SK-N-SH (cell line): Measurements from ENCODE around the gene REN. TPM values are rescaled to one million over a fixed set of nuclear protein-coding genes. Genes with fewer than 3 reads are reported as not detected.
A peak's percentile ranks its signal among the peaks of the same experiment; 100 is the strongest.

ENCODE experiments used
- CTCF ChIA-PET: fragments of 300-600, 350-600 bp; formaldehyde crosslinking; extraction: SDS; loops from one replicate; lab custom pipeline; 2021; lab: Yijun Ruan, JAX
- POLR2A ChIA-PET: fragments of 350-600 bp; sonication (Branson Sonifier 250); formaldehyde crosslinking; extraction: SDS; loops from one replicate; lab custom pipeline; 2020; ENCODE audit warnings: antibody characterized with exemption, inconsistent platforms; lab: Yijun Ruan, JAX
- DNase-seq: peaks from one replicate; pipeline ENCODE4 v3.0.0; 2012
- H2AFZ ChIP-seq: fragments of 200-600 bp; sonication (generic); 2 replicates; pipeline ENCODE4 v1.8.1; 2016; ENCODE audit warnings: antibody characterized with exemption, mild to moderate bottlenecking, low read depth
- H3F3A ChIP-seq: fragments of 200-600 bp; sonication (generic); replicated peaks from 2 replicates; pipeline ENCODE3; 2016; ENCODE audit warnings: antibody characterized with exemption, mild to moderate bottlenecking; ENCODE audit not compliant: insufficient read depth
- H3K27ac ChIP-seq, 2 experiments: fragments of 200-500 bp in 1 of 2; fragments of 200-600 bp in 1 of 2; sonication (Bioruptor generic) in 1 of 2; sonication (generic), shearing (Covaris generic) in 1 of 2; 2 replicates each; pipeline versions ENCODE4 v1.5.1 to v1.6.1; 2014 to 2016; ENCODE audit warnings: low read depth in 2 of 2, inconsistent platforms in 1 of 2, low read length in 1 of 2, mild to moderate bottlenecking in 1 of 2, mixed read lengths in 1 of 2
- H3K27me3 ChIP-seq: fragments of 200-600 bp; sonication (generic), shearing (Covaris generic); 2 replicates; pipeline ENCODE4 v1.6.1; 2016; ENCODE audit warnings: mixed run types; ENCODE audit not compliant: insufficient read depth
- H3K36me3 ChIP-seq, 2 experiments: fragments of 200-500 bp in 1 of 2; fragments of 200-600 bp in 1 of 2; sonication (Bioruptor generic) in 1 of 2; sonication (generic) in 1 of 2; replicated peaks in 1 of 2; 2 replicates each; pipeline versions ENCODE3 to v1.5.1; 2014 to 2016; ENCODE audit warnings: low read length in 1 of 2, mild to moderate bottlenecking in 1 of 2; ENCODE audit not compliant: insufficient read depth in 2 of 2, control insufficient read depth in 1 of 2
- H3K4me1 ChIP-seq, 2 experiments: fragments of 200-500 bp in 1 of 2; fragments of 200-600 bp in 1 of 2; sonication (Bioruptor generic) in 1 of 2; sonication (generic), shearing (Covaris generic) in 1 of 2; 2 replicates each; pipeline versions ENCODE4 v1.5.1 to v1.6.1; 2014 to 2016; ENCODE audit warnings: low read depth in 1 of 2, low read length in 1 of 2, mixed run types in 1 of 2; ENCODE audit not compliant: insufficient read depth in 2 of 2, control insufficient read depth in 1 of 2
- H3K4me2 ChIP-seq: fragments of 200-600 bp; sonication (generic), shearing (Covaris generic); 2 replicates; pipeline ENCODE4 v1.6.1; 2017; ENCODE audit warnings: mixed run types
- H3K4me3 ChIP-seq, 2 experiments: fragments of 200-500 bp in 1 of 2; fragments of 200-600 bp in 1 of 2; sonication (Bioruptor generic) in 1 of 2; sonication (generic), shearing (Covaris generic) in 1 of 2; 2 replicates each; pipeline versions ENCODE4 v1.5.1 to v1.8.1; 2014 to 2016; ENCODE audit warnings: low read depth in 2 of 2, inconsistent platforms in 1 of 2, low read length in 1 of 2, mild to moderate bottlenecking in 1 of 2, mixed read lengths in 1 of 2, moderate library complexity in 1 of 2
- H3K79me2 ChIP-seq: fragments of 200-600 bp; sonication (generic); 2 replicates; pipeline ENCODE4 v1.8.1; 2017; ENCODE audit warnings: mild to moderate bottlenecking; ENCODE audit not compliant: insufficient read depth
- H3K9ac ChIP-seq: fragments of 200-600 bp; sonication (generic); 2 replicates; pipeline ENCODE4 v1.6.1; 2017; ENCODE audit warnings: mixed run types
- H3K9me2 ChIP-seq: fragments of 200-600 bp; sonication (generic); 2 replicates; pipeline ENCODE4 v1.6.1; 2017; ENCODE audit warnings: mixed run types
- H3K9me3 ChIP-seq: fragments of 200-600 bp; sonication (generic); 2 replicates; pipeline ENCODE4 v1.6.1; 2017; ENCODE audit warnings: mixed run types, mild to moderate bottlenecking, moderate library complexity
- H4K20me1 ChIP-seq: fragments of 200-600 bp; sonication (generic); 2 replicates; pipeline ENCODE4 v1.6.1; 2017; ENCODE audit warnings: mild to moderate bottlenecking, mixed run types; ENCODE audit not compliant: insufficient read depth
- CHD2 ChIP-seq: fragments of 150-350 bp; IDR thresholded peaks from 2 replicates; pipeline ENCODE4 v1.6.1; 2018; ENCODE audit warnings: low read length; ENCODE audit not compliant: partially characterized antibody
- EP300 ChIP-seq, 2 experiments: IDR thresholded peaks; 2 replicates each; pipeline versions ENCODE4 v1.4.0 to v1.6.1; 2012; ENCODE audit warnings: borderline replicate concordance in 1 of 2, low read depth in 1 of 2, low read length in 1 of 2
- EZH2phosphoT487 ChIP-seq: fragments of 200-600 bp; sonication (generic); IDR thresholded peaks from 2 replicates; pipeline ENCODE4 v1.6.1; 2017; ENCODE audit warnings: low read depth, mixed run types, mild to moderate bottlenecking, antibody characterized with exemption, moderate library complexity, borderline replicate concordance
- FOSL2 ChIP-seq: IDR thresholded peaks from 2 replicates; pipeline ENCODE4 v1.4.0; 2012; ENCODE audit warnings: low read depth, mild to moderate bottlenecking, moderate library complexity, borderline replicate concordance
- FOXM1 ChIP-seq: IDR thresholded peaks from 2 replicates; pipeline ENCODE4 v1.4.0; 2012; ENCODE audit warnings: low read depth, mild to moderate bottlenecking
- GATA2 ChIP-seq: sonication (generic); formaldehyde crosslinking; IDR thresholded peaks from 2 replicates; pipeline ENCODE4 v1.5.0; 2020; ENCODE audit warnings: mild to moderate bottlenecking, missing genetic modification reagents
- MAX ChIP-seq: IDR thresholded peaks from 2 replicates; pipeline ENCODE4 v1.4.0; 2012; ENCODE audit warnings: low read depth
- NFIC ChIP-seq: IDR thresholded peaks from 2 replicates; pipeline ENCODE4 v1.4.0; 2012; ENCODE audit warnings: borderline replicate concordance
- PBX3 ChIP-seq: IDR thresholded peaks from 2 replicates; pipeline ENCODE4; 2012
- RCOR1 ChIP-seq: fragments of 150-350 bp; IDR thresholded peaks from 2 replicates; pipeline ENCODE4 v1.6.1; 2017; ENCODE audit warnings: antibody characterized with exemption, low read length
- RFX5 ChIP-seq: IDR thresholded peaks from 2 replicates; pipeline ENCODE4 v1.6.1; 2012; ENCODE audit warnings: mild to moderate bottlenecking, improper control_type of control experiment, low read length
- USF2 ChIP-seq: fragments of 150-350 bp; IDR thresholded peaks from 2 replicates; pipeline ENCODE4 v1.6.1; 2017; ENCODE audit warnings: antibody characterized with exemption, low read length, low read depth, borderline replicate concordance
- YY1 ChIP-seq: IDR thresholded peaks from 2 replicates; pipeline ENCODE4 v1.4.0; 2012; ENCODE audit warnings: low read depth, mild to moderate bottlenecking
- WGBS: methylation state at CpG from one replicate; pipeline ENCODE4 v1.1.6; 2017; ENCODE audit warnings: low lambda C conversion rate; 5-methylcytosine and 5-hydroxymethylcytosine counted together
- polyA plus RNA-seq, 3 experiments: library from polyadenylated mRNA; depleted of rRNA; stranded (reverse); fragments of >200 nt; gene quantifications; 2 replicates each; pipeline ENCODE4 v1.2.3, GENCODE V29; 2012
- TF ChIP-seq, protein P1 (sequence below): IDR thresholded peaks from 2 replicates; pipeline ENCODE4 v1.6.1; 2012; ENCODE audit warnings: mild to moderate bottlenecking, low read depth, low read length, moderate library complexity
- TF ChIP-seq, protein P2 (sequence below): IDR thresholded peaks from 2 replicates; pipeline ENCODE4 v1.4.0; 2012; ENCODE audit warnings: low read depth, borderline replicate concordance

REN gene
- polyA plus RNA-seq, 1 of the 3 experiments (the other 2 are of a cell fraction) = not detected

GRCh38 chr1:204198348-204199340 lies 32.5 kb upstream of the REN start (continued):
- TF ChIP-seq EP300 (IDR thresholded peaks at IDR 0.05; ENCODE audit: borderline replicate concordance in 1 of 2, low read depth in 1 of 2, low read length in 1 of 2) (0 out of 4 replicates have a peak, but pooled peaks of 1 of the 2 experiments have one; percentile 37), EZH2phosphoT487 (no peak)
- TF ChIP-seq, protein P1, sequence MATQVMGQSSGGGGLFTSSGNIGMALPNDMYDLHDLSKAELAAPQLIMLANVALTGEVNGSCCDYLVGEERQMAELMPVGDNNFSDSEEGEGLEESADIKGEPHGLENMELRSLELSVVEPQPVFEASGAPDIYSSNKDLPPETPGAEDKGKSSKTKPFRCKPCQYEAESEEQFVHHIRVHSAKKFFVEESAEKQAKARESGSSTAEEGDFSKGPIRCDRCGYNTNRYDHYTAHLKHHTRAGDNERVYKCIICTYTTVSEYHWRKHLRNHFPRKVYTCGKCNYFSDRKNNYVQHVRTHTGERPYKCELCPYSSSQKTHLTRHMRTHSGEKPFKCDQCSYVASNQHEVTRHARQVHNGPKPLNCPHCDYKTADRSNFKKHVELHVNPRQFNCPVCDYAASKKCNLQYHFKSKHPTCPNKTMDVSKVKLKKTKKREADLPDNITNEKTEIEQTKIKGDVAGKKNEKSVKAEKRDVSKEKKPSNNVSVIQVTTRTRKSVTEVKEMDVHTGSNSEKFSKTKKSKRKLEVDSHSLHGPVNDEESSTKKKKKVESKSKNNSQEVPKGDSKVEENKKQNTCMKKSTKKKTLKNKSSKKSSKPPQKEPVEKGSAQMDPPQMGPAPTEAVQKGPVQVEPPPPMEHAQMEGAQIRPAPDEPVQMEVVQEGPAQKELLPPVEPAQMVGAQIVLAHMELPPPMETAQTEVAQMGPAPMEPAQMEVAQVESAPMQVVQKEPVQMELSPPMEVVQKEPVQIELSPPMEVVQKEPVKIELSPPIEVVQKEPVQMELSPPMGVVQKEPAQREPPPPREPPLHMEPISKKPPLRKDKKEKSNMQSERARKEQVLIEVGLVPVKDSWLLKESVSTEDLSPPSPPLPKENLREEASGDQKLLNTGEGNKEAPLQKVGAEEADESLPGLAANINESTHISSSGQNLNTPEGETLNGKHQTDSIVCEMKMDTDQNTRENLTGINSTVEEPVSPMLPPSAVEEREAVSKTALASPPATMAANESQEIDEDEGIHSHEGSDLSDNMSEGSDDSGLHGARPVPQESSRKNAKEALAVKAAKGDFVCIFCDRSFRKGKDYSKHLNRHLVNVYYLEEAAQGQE = no peak
- TF ChIP-seq, protein P2, sequence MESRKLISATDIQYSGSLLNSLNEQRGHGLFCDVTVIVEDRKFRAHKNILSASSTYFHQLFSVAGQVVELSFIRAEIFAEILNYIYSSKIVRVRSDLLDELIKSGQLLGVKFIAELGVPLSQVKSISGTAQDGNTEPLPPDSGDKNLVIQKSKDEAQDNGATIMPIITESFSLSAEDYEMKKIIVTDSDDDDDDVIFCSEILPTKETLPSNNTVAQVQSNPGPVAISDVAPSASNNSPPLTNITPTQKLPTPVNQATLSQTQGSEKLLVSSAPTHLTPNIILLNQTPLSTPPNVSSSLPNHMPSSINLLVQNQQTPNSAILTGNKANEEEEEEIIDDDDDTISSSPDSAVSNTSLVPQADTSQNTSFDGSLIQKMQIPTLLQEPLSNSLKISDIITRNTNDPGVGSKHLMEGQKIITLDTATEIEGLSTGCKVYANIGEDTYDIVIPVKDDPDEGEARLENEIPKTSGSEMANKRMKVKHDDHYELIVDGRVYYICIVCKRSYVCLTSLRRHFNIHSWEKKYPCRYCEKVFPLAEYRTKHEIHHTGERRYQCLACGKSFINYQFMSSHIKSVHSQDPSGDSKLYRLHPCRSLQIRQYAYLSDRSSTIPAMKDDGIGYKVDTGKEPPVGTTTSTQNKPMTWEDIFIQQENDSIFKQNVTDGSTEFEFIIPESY = no peak

DNA sequence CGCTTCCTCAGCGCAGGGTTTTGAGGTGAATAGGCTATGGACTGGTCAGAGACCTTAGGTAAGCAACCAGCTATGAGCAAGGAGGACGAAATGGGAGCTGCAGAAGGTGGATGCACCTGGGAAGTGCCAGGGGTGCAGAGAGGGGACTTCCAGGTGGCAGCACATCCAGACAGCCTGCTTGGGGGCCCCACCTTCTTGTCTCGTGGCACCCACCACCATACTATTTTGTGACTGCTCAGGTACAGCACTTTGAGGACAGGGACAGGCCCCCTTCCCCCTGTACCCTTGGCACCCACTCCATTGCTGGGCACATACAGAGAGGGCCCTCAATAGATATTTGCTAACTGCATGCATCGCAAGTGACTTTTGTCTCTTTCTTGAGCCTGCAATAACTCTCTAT lies 30.9 kb upstream of the REN start:
- Histone ChIP-seq H3K9ac (no peak overlapping the region), H3K9me2 (no peaks in the 10 kb centered on the region), H3K36me3 (no peaks in the 10 kb centered on the region), H3K27ac (no peak overlapping the region), H3K27me3 (no peaks in the 10 kb centered on the region), H3K4me3 (no peak overlapping the region), H3K79me2 (no peaks in the 10 kb centered on the region), H3K4me1 (peaks cover 2 to 26% of the 10 kb centered on the region in 2 experiments; a peak in 2 of 4 replicates), H3F3A (no peaks in the 10 kb centered on the region), H2AFZ (no peak overlapping the region), H3K4me2 (no peak overlapping the region), H4K20me1 (no peaks in the 10 kb centered on the region), H3K9me3 (no peaks in the 10 kb centered on the region)
- TF ChIP-seq USF2 (no peak), FOSL2 (no peak), YY1 (no peak), MAX (no peak), GATA2 (no peak), PBX3 (no peak), RCOR1 (no peak), RFX5 (no peak), FOXM1 (no peak), CHD2 (no peak), NFIC (no peak)
- ChIA-PET CTCF (interaction anchor here (1.5 to 2.4 kb wide), 2 partner anchors 10 to 167 kb away, joined by 3 to 22 read pairs; no protein-coding TSS in a partner anchor), POLR2A (no interaction called here)
- no peak for DNase-seq
- 87% methylated on average over 4 of the region's 5 CpGs for WGBS
